SH-SY5Y (cell line): Measurements from ENCODE around the gene ABLIM2.

ENCODE experiments used
- GATA2 ChIP-seq: IDR thresholded peaks from 2 replicates; pipeline ENCODE4 v1.6.1; 2011; ENCODE audit warnings: mild to moderate bottlenecking, low read depth, low read length
- GATA3 ChIP-seq: IDR thresholded peaks from 2 replicates; pipeline ENCODE4 v1.6.1; 2011; ENCODE audit warnings: low read depth, mild to moderate bottlenecking, low read length, moderate library complexity

The ABLIM2 gene

GRCh38 chr4:8173492-8174242 lies 15.1 kb upstream of the ABLIM2 start:
- no peak for TF ChIP-seq GATA2
- no peak for TF ChIP-seq GATA3

- TF ChIP-seq GATA2 (no peak), GATA3 (no peak)
Observed at GRCh38 chr4:8171984-8172924, 13.6 kb upstream of the ABLIM2 start.

GRCh38 chr4:8171266-8171665 lies 12.7 kb upstream of the ABLIM2 start:
- TF ChIP-seq GATA2 (no peak), GATA3 (no peak)

GRCh38 chr4:8170341-8170740 lies 11.7 kb upstream of the ABLIM2 start:
- no peak for TF ChIP-seq GATA2
- no peak for TF ChIP-seq GATA3

GRCh38 chr4:8169763-8170162 lies 11.2 kb upstream of the ABLIM2 start:
- TF ChIP-seq GATA2 (no peak), GATA3 (no peak)

GRCh38 chr4:8168832-8169598 lies 10.4 kb upstream of the ABLIM2 start:
- TF ChIP-seq GATA3 = no peak
- no peak for TF ChIP-seq GATA2

GRCh38 chr4:8168232-8168631 lies 9.6 kb upstream of the ABLIM2 start:
- TF ChIP-seq GATA2 = no peak
- no peak for TF ChIP-seq GATA3

GRCh38 chr4:8167815-8168214 lies 9.2 kb upstream of the ABLIM2 start:
- no peak for TF ChIP-seq GATA2
- no peak for TF ChIP-seq GATA3

- TF ChIP-seq GATA2 = no peak
- TF ChIP-seq GATA3 = no peak
Observed at GRCh38 chr4:8167291-8167690, 8.7 kb upstream of the ABLIM2 start.

- TF ChIP-seq GATA2 (no peak), GATA3 (no peak)
Observed at GRCh38 chr4:8165374-8165896, 6.8 kb upstream of the ABLIM2 start.

GRCh38 chr4:8164687-8165086 lies 6.1 kb upstream of the ABLIM2 start:
- TF ChIP-seq GATA2 (no peak), GATA3 (no peak)

- no peak for TF ChIP-seq GATA3
- TF ChIP-seq GATA2 = no peak
Observed at GRCh38 chr4:8164194-8164565, 5.6 kb upstream of the ABLIM2 start.

- TF ChIP-seq GATA2 (no peak), GATA3 (no peak)
Observed at GRCh38 chr4:8163436-8164193, 5.0 kb upstream of the ABLIM2 start.
